Neural cell (in vitro differentiated cells): Measurements from ENCODE around the gene TOM1. TPM values are rescaled to one million over a fixed set of nuclear protein-coding genes. Genes with fewer than 3 reads are reported as not detected.

Source experiments
- H2AFZ ChIP-seq: fragments of 200-600, 300-800 bp; sonication (generic), shearing (Covaris generic); 2 replicates; pipeline ENCODE4 v1.6.0; 2014; ENCODE audit warnings: low read depth, mild to moderate bottlenecking, antibody characterized with exemption, low read length, moderate library complexity
- H3F3A ChIP-seq: fragments of 200-600 bp; shearing (Covaris generic); 2 replicates; pipeline ENCODE4 v1.6.1; 2016; ENCODE audit warnings: mild to moderate bottlenecking, moderate library complexity, mixed read lengths, antibody characterized with exemption, low read length; ENCODE audit not compliant: insufficient read depth, poor library complexity, severe bottlenecking
- H3K27ac ChIP-seq: fragments of 200-600, 300-800 bp; sonication (generic), shearing (Covaris generic); 2 replicates; pipeline ENCODE4 v1.5.1; 2014; ENCODE audit warnings: mild to moderate bottlenecking, low read length, moderate library complexity
- H3K27me3 ChIP-seq: fragments of 300-800, 200-600 bp; sonication (generic), shearing (Covaris generic); 2 replicates; pipeline ENCODE4 v1.6.0; 2014; ENCODE audit warnings: mild to moderate bottlenecking, low read depth, low read length, moderate library complexity; ENCODE audit not compliant: insufficient read depth
- H3K36me3 ChIP-seq: fragments of 300-800, 200-600 bp; sonication (generic), shearing (Covaris generic); 2 replicates; pipeline ENCODE4 v1.5.1; 2014; ENCODE audit warnings: mild to moderate bottlenecking, antibody characterized with exemption, low read length, moderate library complexity; ENCODE audit not compliant: insufficient read depth
- H3K4me2 ChIP-seq: fragments of 300-800, 200-600 bp; sonication (generic), shearing (Covaris generic); 2 replicates; pipeline ENCODE4 v1.6.0; 2014; ENCODE audit warnings: mild to moderate bottlenecking, low read length
- H3K4me3 ChIP-seq: fragments of 300-800, 200-600 bp; sonication (generic), shearing (Covaris generic); 2 replicates; pipeline ENCODE4 v1.5.1; 2014; ENCODE audit warnings: mild to moderate bottlenecking, low read length, moderate library complexity
- H3K79me2 ChIP-seq: fragments of 200-600 bp; shearing (Covaris generic); replicated peaks from 2 replicates; pipeline ENCODE4 v1.6.0; 2014; ENCODE audit warnings: mild to moderate bottlenecking, low read length, moderate library complexity; ENCODE audit not compliant: insufficient read depth
- H3K9ac ChIP-seq: fragments of 300-800, 200-600 bp; sonication (generic), shearing (Covaris generic); 2 replicates; pipeline ENCODE4 v1.6.1; 2016; ENCODE audit warnings: mild to moderate bottlenecking, low read length, mixed read lengths
- H3K9me2 ChIP-seq: fragments of 200-600 bp; shearing (Covaris generic); 2 replicates; pipeline ENCODE4 v1.6.1; 2016; ENCODE audit warnings: mild to moderate bottlenecking, low read length, mixed read lengths; ENCODE audit not compliant: insufficient read depth
- H3K9me3 ChIP-seq: fragments of 200-600, 300-800 bp; sonication (generic), shearing (Covaris generic); 2 replicates; pipeline ENCODE4 v1.6.1; 2016; ENCODE audit warnings: mild to moderate bottlenecking, mixed run types, low read length, moderate library complexity, mixed read lengths
- H4K20me1 ChIP-seq: fragments of 200-600 bp; shearing (Covaris generic); 2 replicates; pipeline ENCODE4 v1.6.1; 2016; ENCODE audit warnings: mild to moderate bottlenecking, mixed run types; ENCODE audit not compliant: insufficient read depth
- CTCF ChIP-seq: fragments of 450-650 bp; IDR thresholded peaks from 2 replicates; pipeline ENCODE4 v1.5.1; 2014; ENCODE audit warnings: antibody characterized with exemption, mild to moderate bottlenecking, moderate library complexity; ENCODE audit not compliant: poor library complexity, severe bottlenecking
- EP300 ChIP-seq: fragments of 450-650 bp; conservative IDR thresholded peaks from 2 replicates; pipeline ENCODE4 v1.6.1; 2014; ENCODE audit warnings: antibody characterized with exemption, mild to moderate bottlenecking, moderate library complexity; ENCODE audit not compliant: poor library complexity, severe bottlenecking
- EZH2 ChIP-seq: fragments of 200-600, 300-800 bp; shearing (Covaris generic), sonication (generic); IDR thresholded peaks from 2 replicates; pipeline ENCODE4 v1.6.1; 2014; ENCODE audit warnings: antibody characterized with exemption, low read length, borderline replicate concordance, mild to moderate bottlenecking; ENCODE audit not compliant: insufficient read depth, poor library complexity, severe bottlenecking
- MXI1 ChIP-seq: fragments of 450-650 bp; conservative IDR thresholded peaks from 2 replicates; pipeline ENCODE4 v1.6.1; 2014; ENCODE audit warnings: antibody characterized with exemption, mild to moderate bottlenecking; ENCODE audit not compliant: poor library complexity, severe bottlenecking
- POLR2AphosphoS5 ChIP-seq: IDR thresholded peaks from 2 replicates; pipeline ENCODE4 v1.6.1; 2012
- RAD21 ChIP-seq: fragments of 450-650 bp; conservative IDR thresholded peaks from 2 replicates; pipeline ENCODE4 v1.6.1; 2014; ENCODE audit warnings: antibody characterized with exemption, mild to moderate bottlenecking, moderate library complexity
- REST ChIP-seq: IDR thresholded peaks from 2 replicates; pipeline ENCODE4 v1.6.1; 2012; ENCODE audit warnings: borderline replicate concordance
- SMC3 ChIP-seq: fragments of 450-650 bp; conservative IDR thresholded peaks from 2 replicates; pipeline ENCODE4 v1.6.1; 2014; ENCODE audit warnings: antibody characterized with exemption, mild to moderate bottlenecking, moderate library complexity; ENCODE audit not compliant: poor library complexity
- TAF1 ChIP-seq: IDR thresholded peaks from 2 replicates; pipeline ENCODE4 v1.6.1; 2012; ENCODE audit warnings: low read depth
- polyA plus RNA-seq: library from polyadenylated mRNA; depleted of rRNA; stranded (reverse); fragments of >200 nt; gene quantifications from 2 replicates; pipeline ENCODE4 v1.2.3, GENCODE V29; 2014

The TOM1 gene
- polyA plus RNA-seq, 1 donor from 2014 or later: 13.3 TPM

GRCh38 chr22:35359380-35360065, 59.8 kb downstream of the TOM1 start:
- no peak for TF ChIP-seq EZH2
- no peak for TF ChIP-seq SMC3
- TF ChIP-seq MXI1: no peak
- no peak for TF ChIP-seq REST
- TF ChIP-seq POLR2AphosphoS5: no peak
- TF ChIP-seq EP300: no peak
- no peak for TF ChIP-seq CTCF
- no peak for TF ChIP-seq RAD21
- no peak for TF ChIP-seq TAF1
- Histone ChIP-seq H4K20me1 (no peaks in the 10 kb centered on the region), H3K27ac (no peak overlapping the region), H3K79me2 (no peaks in the 10 kb centered on the region), H3K4me2 (no peak overlapping the region), H3F3A (no peaks in the 10 kb centered on the region), H3K9me3 (no peaks in the 10 kb centered on the region), H3K9me2 (no peaks in the 10 kb centered on the region), H3K27me3 (no peaks in the 10 kb centered on the region), H3K4me3 (no peak overlapping the region), H3K9ac (no peak overlapping the region), H2AFZ (no peak overlapping the region), H3K36me3 (no peaks in the 10 kb centered on the region)

- no peaks in the 10 kb centered on the region for H3K27me3 ChIP-seq
- no peaks in the 10 kb centered on the region for H3K79me2 ChIP-seq
- H3K4me2 ChIP-seq: no peak overlapping the region
- TF ChIP-seq MXI1 (no peak), EZH2 (no peak), CTCF (no peak), POLR2AphosphoS5 (no peak), REST (no peak), SMC3 (no peak), RAD21 (no peak), EP300 (no peak), TAF1 (no peak)
- H3K27ac ChIP-seq: no peak overlapping the region
- H4K20me1 ChIP-seq: no peaks in the 10 kb centered on the region
- H3F3A ChIP-seq: no peaks in the 10 kb centered on the region
- H3K9ac ChIP-seq: no peak overlapping the region
- H3K9me2 ChIP-seq: no peaks in the 10 kb centered on the region
- no peak overlapping the region for H3K4me3 ChIP-seq
- H3K9me3 ChIP-seq: no peaks in the 10 kb centered on the region
- H2AFZ ChIP-seq: no peak overlapping the region
- no peaks in the 10 kb centered on the region for H3K36me3 ChIP-seq
Observed at GRCh38 chr22:35361001-35361558, 61.4 kb downstream of the TOM1 start.
